Measurements from ENCODE around the gene AADACL4. TPM values are rescaled to one million over a fixed set of nuclear protein-coding genes. Genes with fewer than 3 reads are reported as not detected.

The AADACL4 gene
- total RNA-seq, 1 experiment from 2014 or later: not detected

GRCh38 chr1:12630946-12631530 lies 12.8 kb upstream of the AADACL4 start:
- Histone ChIP-seq H3K9me3 (ENCODE audit: control insufficient read depth, low read depth, low read length) (no peaks in the 10 kb centered on the region), H2BK15ac (ENCODE audit: low read depth, low read length) (no peak overlapping the region), H2BK5ac (ENCODE audit: insufficient read length, low read length) (no peak overlapping the region), H3K79me2 (ENCODE audit: insufficient read depth, low read length) (no peaks in the 10 kb centered on the region), H3K4me1 (ENCODE audit: insufficient read depth, low read length) (peaks cover 2% of the 10 kb centered on the region; the same call in 1 of the 2 replicates), H2BK12ac (ENCODE audit: insufficient read length, low read depth, low read length) (no peak overlapping the region), H3K27me3 (ENCODE audit: insufficient read depth, low read length) (no peaks in the 10 kb centered on the region), H2BK20ac (ENCODE audit: low read depth, low read length, poor library complexity, severe bottlenecking) (no peak overlapping the region), H4K5ac (ENCODE audit: insufficient read length, low read depth, low read length) (no peak overlapping the region), H3K79me1 (ENCODE audit: insufficient read depth, low read depth, low read length, poor library complexity, severe bottlenecking) (no peaks in the 10 kb centered on the region), H3K23ac (ENCODE audit: insufficient read length, low read depth, low read length) (no peak overlapping the region), H3K14ac (ENCODE audit: insufficient read depth, low read length) (no peak overlapping the region; the same call in 1 of the 2 replicates), H3K4me2 (ENCODE audit: insufficient read depth, insufficient read length, low read length) (no peak overlapping the region), H2AFZ (ENCODE audit: low read length) (no peak overlapping the region), H3K23me2 (ENCODE audit: insufficient read length, low read depth, low read length, poor library complexity, severe bottlenecking) (no peaks in the 10 kb centered on the region), H4K91ac (ENCODE audit: insufficient read length, low read depth, low read length) (no peak overlapping the region), H3K4ac (ENCODE audit: low read depth, low read length) (no peak overlapping the region; the same call in 1 of the 2 replicates), H3K27ac (ENCODE audit: insufficient read length, low read depth, low read length) (no peak overlapping the region), H4K20me1 (ENCODE audit: control insufficient read depth, insufficient read depth, insufficient read length) (no peaks in the 10 kb centered on the region), H3K9ac (ENCODE audit: extremely low read depth, insufficient read length, low read length) (no peak overlapping the region), H3K18ac (ENCODE audit: insufficient read length, low read depth, low read length) (no peak overlapping the region), H2AK5ac (ENCODE audit: insufficient read length, low read length) (no peak overlapping the region), H4K8ac (replicated peaks; ENCODE audit: insufficient read length, low read depth, low read length) (no peak overlapping the region), H3K56ac (ENCODE audit: insufficient read length, low read depth, low read length) (no peak overlapping the region), H2BK120ac (ENCODE audit: low read depth, low read length, poor library complexity, severe bottlenecking) (no peak overlapping the region), H3T11ph (ENCODE audit: low read length) (no peak overlapping the region)
- H3K9me3 Mint-ChIP-seq: peaks cover 3% of the 10 kb centered on the region in 2 experiments; a peak in 2 of 5 replicates
- H3K27ac Mint-ChIP-seq: peak overlapping the region in 2 of 3 experiments; percentile 72 to 82; a peak in 3 of 7 replicates
- peaks cover 61 to 68% of the 10 kb centered on the region in 2 experiments for H3K4me1 Mint-ChIP-seq
- DNase-seq: no peak
- H3K36me3 Mint-ChIP-seq (ENCODE audit: insufficient read depth in 1 of 3, low read depth in 3 of 3): peaks cover 0 to 5% (median 1%) of the 10 kb centered on the region in 3 experiments; a peak in 2 of 7 replicates
- no peak for TF ChIP-seq CTCF (conservative IDR thresholded peaks at IDR 0.05)
- no peak overlapping the region for H3K4me3 Mint-ChIP-seq
- no CpG with 5 or more reads among the region's 6 CpGs for WGBS (ENCODE audit: extremely low coverage, insufficient read length, low lambda C conversion rate)
- no peaks in the 10 kb centered on the region; the same call in 1 of the 2 replicates for H3K27me3 Mint-ChIP-seq (ENCODE audit: low read depth)

Data from H9 (cell line).